DMS153 treated with DMSO at 0.1 percent for 48 hours (cell line): Measurements from ENCODE around the gene SLC4A11.
A peak's percentile ranks its signal among the peaks of the same experiment; 100 is the strongest.
"Not testable (repeated sequence)": the region's sequence is repeated elsewhere in the genome, so short reads cannot be mapped to it uniquely, and the experiment has no call there.

ENCODE experiments used
- DNase-seq: peaks from one replicate; lab custom pipeline; 2025; ENCODE audit not compliant: unreplicated experiment; lab: John Stamatoyannopoulos, UW

The SLC4A11 gene

GRCh38 chr20:3228750-3229032, 10.3 kb downstream of the SLC4A11 start:
- no peak for DNase-seq

- DNase-seq, result no peak
These were observed 10.8 kb downstream of the SLC4A11 start for GRCh38 chr20:3227936-3228749.

GRCh38 chr20:3227506-3227905, 11.5 kb downstream of the SLC4A11 start:
- DNase-seq, result no peak

GRCh38 chr20:3226864-3227263, 12.1 kb downstream of the SLC4A11 start:
- no peak for DNase-seq

- no peak for DNase-seq
These were observed 12.9 kb downstream of the SLC4A11 start for GRCh38 chr20:3226093-3226492.

- DNase-seq, result no peak
These were observed 14.1 kb downstream of the SLC4A11 start for GRCh38 chr20:3224681-3225421.

- no peak for DNase-seq
These were observed 14.9 kb downstream of the SLC4A11 start for GRCh38 chr20:3223994-3224680.

- DNase-seq, result no peak
These were observed 15.4 kb downstream of the SLC4A11 start for GRCh38 chr20:3223651-3223993.

GRCh38 chr20:3222635-3223600, 16.1 kb downstream of the SLC4A11 start:
- peak; percentile 92 for DNase-seq

GRCh38 chr20:3221398-3222226, 17.4 kb downstream of the SLC4A11 start:
- peak; percentile 49 for DNase-seq

- DNase-seq, result peak; percentile 34
These were observed 20.5 kb downstream of the SLC4A11 start for GRCh38 chr20:3218307-3218988.

- not testable (repeated sequence) for DNase-seq
These were observed 23.6 kb downstream of the SLC4A11 start for GRCh38 chr20:3215359-3215917.

- no peak for DNase-seq
These were observed 25.8 kb downstream of the SLC4A11 start for GRCh38 chr20:3213226-3213625.

- DNase-seq, result no peak
These were observed 28.6 kb downstream of the SLC4A11 start for GRCh38 chr20:3210346-3210745.

GRCh38 chr20:3209946-3210317, 29.1 kb downstream of the SLC4A11 start:
- no peak for DNase-seq

- no peak for DNase-seq
These were observed 29.6 kb downstream of the SLC4A11 start, which contains the start of gene ITPA for GRCh38 chr20:3209257-3209945. ITPA (plus strand) TSS chr20:3209498; CDS start chr20:3209552, 54 bp downstream.

GRCh38 chr20:3208786-3209256, 30.2 kb downstream of the SLC4A11 start:
- no peak for DNase-seq

- DNase-seq, result peak; percentile 86
These were observed 34.7 kb downstream of the SLC4A11 start, which contains the start of gene DDRGK1 for GRCh38 chr20:3204124-3204794. DDRGK1 (minus strand) TSS chr20:3204682; CDS start chr20:3204627, 55 bp downstream.
